Upper lobe of right lung (tissue), 1 donor: ENCODE results near the gene GALNT7. TPM values are rescaled to one million over a fixed set of nuclear protein-coding genes. Genes with fewer than 3 reads are reported as not detected.
A peak's percentile ranks its signal among the peaks of the same experiment; 100 is the strongest.

Source experiments
- ATAC-seq: fragments of 200-7000 bp; cut with Tn5 transposase; one replicate; pipeline ENCODE4 v1.9.1; 2020; ENCODE audit warnings: mild to moderate bottlenecking, moderate library complexity
- DNase-seq: peaks from one replicate; pipeline ENCODE4 v3.0.0-alpha.2; 2020
- H3K27ac ChIP-seq: fragments of 200-600 bp; one replicate; pipeline ENCODE4 v1.8.0; 2022
- H3K27me3 ChIP-seq: fragments of 200-600 bp; one replicate; pipeline ENCODE4 v1.8.0; 2022; ENCODE audit warnings: mild to moderate bottlenecking
- H3K36me3 ChIP-seq: fragments of 200-600 bp; one replicate; pipeline ENCODE4 v1.8.0; 2022
- H3K4me1 ChIP-seq: fragments of 200-600 bp; one replicate; pipeline ENCODE4 v1.8.0; 2022
- H3K4me3 ChIP-seq: fragments of 200-600 bp; one replicate; pipeline ENCODE4 v1.8.0; 2022; ENCODE audit warnings: mild to moderate bottlenecking
- H3K9me3 ChIP-seq: fragments of 200-600 bp; one replicate; pipeline ENCODE4 v1.8.0; 2022
- intact Hi-C: fragments of 100-400 bp; cut with DNase I; formaldehyde crosslinking; loops from one replicate; pipeline ENCODE4 v1.11.0; 2022
- total RNA-seq: library from RNA; stranded (reverse); fragmentation: NEBNext Ultra II Directional; extraction: Animal tissue kit (Norgen Biotek cat#: 25700); gene quantifications from one replicate; pipeline ENCODE4 v1.2.1, GENCODE V29; 2021
- TF ChIP-seq, protein P1 (sequence below): fragments of 200-600 bp; IDR thresholded peaks from one replicate; pipeline ENCODE4 v1.8.0; 2022; ENCODE audit warnings: antibody characterized with exemption
- donor health status: DM: no; HTN: yes; CAD: no; lungs with severe emphysema.

The GALNT7 gene
- total RNA-seq, 1 donor from 2014 or later: 22.3 TPM

DNA sequence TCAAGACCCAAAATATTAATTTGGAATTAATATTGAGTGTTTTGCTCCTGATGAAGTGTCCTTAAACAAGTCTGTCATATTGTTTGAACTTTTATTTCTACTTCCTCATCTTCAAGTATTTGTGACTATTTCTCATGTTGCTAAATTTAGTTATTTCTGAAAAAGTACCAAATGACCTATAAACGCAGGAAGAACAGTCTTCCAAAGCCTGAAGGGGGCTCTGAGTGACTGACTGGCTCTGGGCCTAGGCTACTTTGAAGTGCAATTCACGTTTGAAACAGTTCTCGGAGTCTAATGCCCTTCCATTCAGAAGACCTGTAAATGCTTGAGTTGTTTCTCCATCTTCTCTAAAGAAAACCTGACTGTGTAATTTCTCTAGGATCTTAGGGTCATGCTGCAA lies 26.5 kb downstream of the GALNT7 start:
- TF ChIP-seq, protein P1, sequence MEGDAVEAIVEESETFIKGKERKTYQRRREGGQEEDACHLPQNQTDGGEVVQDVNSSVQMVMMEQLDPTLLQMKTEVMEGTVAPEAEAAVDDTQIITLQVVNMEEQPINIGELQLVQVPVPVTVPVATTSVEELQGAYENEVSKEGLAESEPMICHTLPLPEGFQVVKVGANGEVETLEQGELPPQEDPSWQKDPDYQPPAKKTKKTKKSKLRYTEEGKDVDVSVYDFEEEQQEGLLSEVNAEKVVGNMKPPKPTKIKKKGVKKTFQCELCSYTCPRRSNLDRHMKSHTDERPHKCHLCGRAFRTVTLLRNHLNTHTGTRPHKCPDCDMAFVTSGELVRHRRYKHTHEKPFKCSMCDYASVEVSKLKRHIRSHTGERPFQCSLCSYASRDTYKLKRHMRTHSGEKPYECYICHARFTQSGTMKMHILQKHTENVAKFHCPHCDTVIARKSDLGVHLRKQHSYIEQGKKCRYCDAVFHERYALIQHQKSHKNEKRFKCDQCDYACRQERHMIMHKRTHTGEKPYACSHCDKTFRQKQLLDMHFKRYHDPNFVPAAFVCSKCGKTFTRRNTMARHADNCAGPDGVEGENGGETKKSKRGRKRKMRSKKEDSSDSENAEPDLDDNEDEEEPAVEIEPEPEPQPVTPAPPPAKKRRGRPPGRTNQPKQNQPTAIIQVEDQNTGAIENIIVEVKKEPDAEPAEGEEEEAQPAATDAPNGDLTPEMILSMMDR: no peak
- intact Hi-C loops: no loop called here
- no peaks in the 10 kb centered on the region for H3K9me3 ChIP-seq
- peaks cover 11% of the 10 kb centered on the region for H3K4me1 ChIP-seq
- H3K27ac ChIP-seq: no peak overlapping the region
- H3K4me3 ChIP-seq: no peak overlapping the region
- H3K36me3 ChIP-seq: no peaks in the 10 kb centered on the region
- no peaks in the 10 kb centered on the region for H3K27me3 ChIP-seq
- DNase-seq (no peak), ATAC-seq (peak; percentile 46)

GRCh38 chr4:173199553-173199952 lies 30.9 kb downstream of the GALNT7 start:
- TF ChIP-seq, protein P1: no peak
- Histone ChIP-seq H3K27me3 (no peaks in the 10 kb centered on the region), H3K27ac (no peak overlapping the region), H3K4me3 (no peak overlapping the region), H3K4me1 (peaks cover 11% of the 10 kb centered on the region), H3K36me3 (no peaks in the 10 kb centered on the region), H3K9me3 (no peaks in the 10 kb centered on the region)
- intact Hi-C loops: no loop called here
- ATAC-seq (no peak), DNase-seq (no peak)

DNA sequence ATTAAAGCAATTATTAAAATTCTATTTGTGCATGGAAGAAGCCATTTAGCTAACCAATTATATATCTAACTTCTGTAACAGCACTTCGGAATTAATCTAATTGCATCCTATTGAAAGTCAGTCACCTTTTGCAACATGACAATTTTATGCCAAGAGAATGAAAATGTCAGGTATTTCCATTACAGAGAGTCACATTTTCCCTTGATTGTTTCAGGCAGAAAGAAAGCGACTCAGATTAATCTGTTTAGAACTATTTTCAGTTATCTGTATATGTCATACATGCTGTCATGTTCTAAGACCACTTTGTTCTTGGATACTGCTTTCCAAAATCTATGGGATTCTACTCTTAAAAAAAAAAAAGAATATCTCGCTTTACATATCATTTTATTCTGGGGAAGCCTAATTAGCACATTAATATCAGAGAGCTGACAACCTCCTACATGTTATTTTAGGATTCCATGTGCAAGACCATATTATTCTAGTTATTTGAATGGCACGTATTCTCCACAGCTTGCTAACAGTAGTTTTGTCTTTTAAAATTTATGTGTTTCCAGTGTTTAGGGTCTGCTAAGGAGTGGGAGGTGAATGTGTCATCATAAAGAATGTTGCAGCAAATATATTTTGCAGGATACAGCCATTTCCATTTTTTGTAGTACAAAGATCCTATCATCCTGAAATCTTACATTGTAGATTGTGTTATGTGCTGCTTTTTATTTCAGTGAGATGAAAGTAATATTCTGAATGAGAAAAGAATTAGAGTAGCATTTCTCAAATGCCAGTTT lies 31.7 kb downstream of the GALNT7 start:
- TF ChIP-seq, protein P1: no peak
- H3K36me3 ChIP-seq: no peaks in the 10 kb centered on the region
- intact Hi-C loops: no loop called here
- H3K4me3 ChIP-seq: no peak overlapping the region
- no peaks in the 10 kb centered on the region for H3K27me3 ChIP-seq
- DNase-seq (no peak), ATAC-seq (no peak)
- no peak overlapping the region for H3K27ac ChIP-seq
- peaks cover 7% of the 10 kb centered on the region for H3K4me1 ChIP-seq
- H3K9me3 ChIP-seq: no peaks in the 10 kb centered on the region

GRCh38 chr4:173202395-173202794 lies 33.8 kb downstream of the GALNT7 start:
- DNase-seq (no peak), ATAC-seq (no peak)
- Histone ChIP-seq H3K4me1 (no peaks in the 10 kb centered on the region), H3K9me3 (no peaks in the 10 kb centered on the region), H3K27me3 (no peaks in the 10 kb centered on the region), H3K27ac (no peak overlapping the region), H3K4me3 (no peak overlapping the region), H3K36me3 (no peaks in the 10 kb centered on the region)
- intact Hi-C loops: no loop called here
- TF ChIP-seq, protein P1: no peak

DNA sequence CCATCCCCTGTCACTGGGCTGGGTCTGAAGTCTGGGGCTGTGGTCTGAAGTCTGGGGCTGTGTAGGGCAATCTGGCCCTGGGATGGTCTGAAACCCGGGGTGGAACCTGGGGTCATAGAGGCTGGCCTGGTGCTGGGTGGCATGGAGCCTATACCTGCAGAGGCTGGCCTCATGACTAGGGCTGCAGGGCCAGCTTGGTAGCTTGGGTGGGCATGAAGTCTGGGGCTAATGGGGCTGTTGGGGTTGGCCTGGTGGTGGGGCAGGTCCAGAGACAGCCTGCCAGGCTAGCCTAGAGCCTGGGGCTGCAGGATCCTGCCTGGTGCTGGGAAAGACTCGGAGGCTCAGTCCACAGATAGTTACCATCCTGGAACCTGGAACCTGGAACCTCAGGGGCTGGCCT lies 37.0 kb downstream of the GALNT7 start:
- Histone ChIP-seq H3K4me3 (no peak overlapping the region), H3K27ac (no peak overlapping the region), H3K36me3 (no peaks in the 10 kb centered on the region), H3K9me3 (no peaks in the 10 kb centered on the region), H3K4me1 (no peaks in the 10 kb centered on the region), H3K27me3 (no peaks in the 10 kb centered on the region)
- ATAC-seq: peak; percentile 30
- TF ChIP-seq, protein P1: no peak
- intact Hi-C loops: no loop called here
- no peak for DNase-seq
